ENCODE measurements around the gene C18orf54.
"Not testable (repeated sequence)": the region's sequence is repeated elsewhere in the genome, so short reads cannot be mapped to it uniquely, and the experiment has no call there.

The C18orf54 gene

DNA sequence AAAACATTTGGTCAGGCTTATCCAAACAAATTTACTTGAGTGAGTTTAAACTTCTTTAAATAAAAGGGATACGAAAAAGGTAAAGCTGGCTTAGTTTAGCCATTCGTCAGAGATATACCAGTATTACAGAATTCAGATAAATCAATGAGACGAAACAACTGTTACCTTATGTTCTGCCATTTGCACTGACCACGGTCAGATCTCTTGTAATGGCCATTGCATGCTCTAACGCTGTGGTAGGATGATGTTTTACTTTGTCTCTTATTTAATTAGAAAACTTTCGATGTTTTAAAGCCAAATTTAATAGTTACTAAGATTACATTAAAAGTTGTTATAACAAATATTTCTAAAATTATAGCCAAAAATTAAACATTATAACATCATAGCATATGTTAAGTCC is 1.5 kb downstream of the C18orf54 start:
- ATAC-seq (ENCODE audit: low read depth) (no peak), DNase-seq (ENCODE audit: low spot score in 2 of 2) (no peak)
- Mint-ChIP-seq H3K36me3 (no peaks in the 10 kb centered on the region), H3K4me1 (peaks cover 8% of the 10 kb centered on the region), H3K4me3 (peak overlapping the region; percentile 99), H3K9me3 (no peaks in the 10 kb centered on the region), H3K27ac (no peak overlapping the region), H3K27me3 (no peaks in the 10 kb centered on the region)

DNA sequence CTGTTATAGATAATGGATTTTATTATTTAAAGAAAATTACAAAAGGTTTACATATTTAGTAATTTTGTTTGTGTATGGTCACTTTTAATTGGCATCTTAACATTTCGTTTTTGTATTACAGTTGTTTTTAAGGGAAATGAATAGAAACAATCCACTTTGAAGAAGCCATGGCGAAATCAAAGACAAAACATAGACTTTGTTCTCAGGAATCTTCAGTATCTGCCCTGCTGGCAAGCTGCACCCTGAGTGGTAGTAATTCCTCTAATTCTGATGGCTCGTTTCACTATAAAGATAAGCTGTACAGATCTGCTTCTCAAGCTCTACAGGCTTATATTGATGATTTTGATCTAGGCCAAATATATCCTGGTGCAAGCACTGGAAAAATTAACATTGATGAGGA is 2.7 kb downstream of the C18orf54 start:
- no peak overlapping the region for H3K27ac Mint-ChIP-seq
- H3K9me3 Mint-ChIP-seq: no peaks in the 10 kb centered on the region
- no peak for DNase-seq (ENCODE audit: low spot score in 2 of 2)
- no peak for ATAC-seq (ENCODE audit: low read depth)
- H3K4me3 Mint-ChIP-seq: no peak overlapping the region
- no peaks in the 10 kb centered on the region for H3K36me3 Mint-ChIP-seq
- no peaks in the 10 kb centered on the region for H3K27me3 Mint-ChIP-seq
- H3K4me1 Mint-ChIP-seq: peaks cover 8% of the 10 kb centered on the region

DNA sequence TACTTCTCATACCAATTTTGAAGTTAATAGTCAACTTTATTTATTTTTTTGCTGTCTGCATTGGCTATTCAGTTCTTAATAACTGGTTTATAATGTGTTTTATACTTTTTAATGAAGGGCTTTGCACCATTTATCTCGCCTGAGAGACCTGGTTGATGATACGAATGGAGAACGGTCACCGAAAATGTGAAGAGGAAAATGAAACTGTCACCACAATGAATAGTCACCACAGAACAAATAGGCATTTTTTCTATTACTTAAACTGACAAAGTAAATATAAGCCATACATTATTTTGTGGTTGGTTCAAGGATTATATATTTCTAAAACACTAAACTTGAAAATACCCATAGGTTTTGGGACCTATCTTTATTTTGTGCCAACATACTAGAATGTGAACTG is 20.4 kb downstream of the C18orf54 start:
- H3K36me3 Mint-ChIP-seq: no peaks in the 10 kb centered on the region

DNA sequence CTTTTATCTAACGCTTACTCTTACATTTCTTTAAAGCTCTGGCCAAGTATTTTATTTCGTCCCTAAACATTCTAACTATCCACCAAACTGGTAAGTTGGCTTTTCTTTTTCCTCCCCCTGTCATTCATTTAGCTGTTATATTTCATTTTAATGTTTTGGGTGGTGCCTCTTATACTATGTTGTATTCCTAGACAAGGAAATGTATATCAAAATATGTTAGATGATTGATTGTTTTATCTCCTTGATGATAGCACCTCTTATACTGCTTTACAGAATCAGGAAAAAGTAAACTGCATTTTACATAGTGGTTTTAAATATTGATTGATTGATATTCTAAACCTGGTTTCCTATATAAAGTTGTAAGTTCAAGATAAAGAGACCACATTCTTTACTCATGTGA is 23.9 kb downstream of the C18orf54 start:
- H3K4me1 Mint-ChIP-seq: no peaks in the 10 kb centered on the region
- no peaks in the 10 kb centered on the region for H3K27me3 Mint-ChIP-seq
- H3K9me3 Mint-ChIP-seq: no peaks in the 10 kb centered on the region
- DNase-seq (ENCODE audit: low spot score in 2 of 2) (no peak), ATAC-seq (ENCODE audit: low read depth) (no peak)
- H3K27ac Mint-ChIP-seq: no peak overlapping the region
- H3K4me3 Mint-ChIP-seq: no peak overlapping the region
- H3K36me3 Mint-ChIP-seq: no peaks in the 10 kb centered on the region

More for the DNA sequence above, 20.4 kb downstream of the C18orf54 start:
- no peaks in the 10 kb centered on the region for H3K4me1 Mint-ChIP-seq
- no peaks in the 10 kb centered on the region for H3K9me3 Mint-ChIP-seq
- ATAC-seq (ENCODE audit: low read depth) (no peak), DNase-seq (ENCODE audit: low spot score in 2 of 2) (no peak)
- no peak overlapping the region for H3K27ac Mint-ChIP-seq
- no peaks in the 10 kb centered on the region for H3K27me3 Mint-ChIP-seq
- H3K4me3 Mint-ChIP-seq: no peak overlapping the region

DNA sequence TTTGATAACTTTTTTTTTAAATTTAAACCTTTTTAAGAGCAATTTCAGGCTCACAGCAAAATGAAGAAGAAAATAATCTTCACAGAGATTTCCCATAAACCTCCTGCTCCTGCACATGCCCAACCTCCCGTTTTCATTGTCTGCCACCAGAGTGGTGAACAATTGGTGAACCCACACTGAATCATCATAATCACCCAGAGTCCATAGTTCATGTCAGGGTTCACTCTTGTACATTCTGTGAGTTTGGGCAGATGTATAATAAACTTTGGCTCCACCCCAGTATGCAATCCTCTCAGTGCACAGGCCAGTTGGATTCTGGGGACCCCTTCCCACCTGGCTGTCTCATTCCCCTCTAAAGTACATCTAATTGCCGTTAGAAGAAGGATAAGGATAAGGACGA is 24.4 kb downstream of the C18orf54 start:
- DNase-seq (ENCODE audit: low spot score in 2 of 2) (no peak), ATAC-seq (ENCODE audit: low read depth) (no peak)
- Mint-ChIP-seq H3K4me1 (no peaks in the 10 kb centered on the region), H3K9me3 (no peaks in the 10 kb centered on the region), H3K27ac (no peak overlapping the region), H3K36me3 (no peaks in the 10 kb centered on the region), H3K4me3 (no peak overlapping the region), H3K27me3 (no peaks in the 10 kb centered on the region)

DNA sequence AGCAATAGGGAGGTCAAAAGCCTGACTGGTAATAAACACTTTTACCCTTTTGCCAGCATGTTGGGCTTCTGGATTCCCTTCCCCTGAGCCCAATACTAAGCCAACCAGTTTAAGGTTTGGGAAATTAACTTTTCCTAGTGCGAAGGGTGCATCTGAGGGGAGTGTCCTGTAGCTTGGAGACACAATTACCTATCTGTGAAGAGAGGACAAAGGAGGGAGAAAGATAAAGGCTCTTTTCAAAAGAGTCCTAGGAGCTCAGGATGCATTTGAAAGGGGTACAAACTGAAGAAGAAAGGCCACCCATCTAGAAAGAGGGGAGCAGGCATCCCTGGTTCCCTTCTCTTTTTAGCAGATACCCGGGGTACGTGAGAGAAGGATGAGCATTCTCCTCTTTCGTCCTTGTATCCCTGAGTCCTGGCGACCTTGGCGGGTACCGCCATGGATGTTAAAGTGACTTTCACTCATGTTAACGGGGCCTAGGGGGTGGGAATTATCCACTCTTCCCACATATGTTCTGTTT is 25.1 kb downstream of the C18orf54 start:
- Mint-ChIP-seq H3K4me3 (no peak overlapping the region), H3K27ac (no peak overlapping the region), H3K27me3 (no peaks in the 10 kb centered on the region), H3K9me3 (no peaks in the 10 kb centered on the region), H3K36me3 (no peaks in the 10 kb centered on the region), H3K4me1 (no peaks in the 10 kb centered on the region)
- ATAC-seq (ENCODE audit: low read depth) (no peak), DNase-seq (ENCODE audit: low spot score in 2 of 2) (no peak)

DNA sequence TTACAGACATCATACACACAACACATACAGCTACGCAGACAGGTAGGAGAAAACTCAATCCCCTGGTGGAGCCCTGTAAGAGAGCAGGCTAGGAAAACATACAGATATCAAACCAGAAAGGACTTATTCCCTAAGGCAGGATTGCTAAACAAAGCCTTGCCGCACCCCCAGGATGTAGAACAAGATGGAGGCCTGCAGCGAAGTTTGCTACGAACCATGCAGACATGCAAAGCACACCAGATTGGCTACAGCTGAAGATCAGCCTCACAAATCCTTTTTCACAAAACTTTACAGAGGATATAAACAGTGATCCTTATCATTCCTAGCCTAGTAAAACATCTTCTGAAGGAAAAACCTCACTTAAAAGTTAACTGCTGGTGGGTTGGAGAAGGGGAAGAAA is 28.3 kb downstream of the C18orf54 start:
- peaks cover 3% of the 10 kb centered on the region for H3K4me1 Mint-ChIP-seq
- H3K27ac Mint-ChIP-seq: no peak overlapping the region
- H3K27me3 Mint-ChIP-seq: peaks cover 5% of the 10 kb centered on the region
- H3K36me3 Mint-ChIP-seq: no peaks in the 10 kb centered on the region
- H3K4me3 Mint-ChIP-seq: no peak overlapping the region
- ATAC-seq (ENCODE audit: low read depth) (no peak), DNase-seq (ENCODE audit: low spot score in 2 of 2) (no peak)
- no peaks in the 10 kb centered on the region for H3K9me3 Mint-ChIP-seq

DNA sequence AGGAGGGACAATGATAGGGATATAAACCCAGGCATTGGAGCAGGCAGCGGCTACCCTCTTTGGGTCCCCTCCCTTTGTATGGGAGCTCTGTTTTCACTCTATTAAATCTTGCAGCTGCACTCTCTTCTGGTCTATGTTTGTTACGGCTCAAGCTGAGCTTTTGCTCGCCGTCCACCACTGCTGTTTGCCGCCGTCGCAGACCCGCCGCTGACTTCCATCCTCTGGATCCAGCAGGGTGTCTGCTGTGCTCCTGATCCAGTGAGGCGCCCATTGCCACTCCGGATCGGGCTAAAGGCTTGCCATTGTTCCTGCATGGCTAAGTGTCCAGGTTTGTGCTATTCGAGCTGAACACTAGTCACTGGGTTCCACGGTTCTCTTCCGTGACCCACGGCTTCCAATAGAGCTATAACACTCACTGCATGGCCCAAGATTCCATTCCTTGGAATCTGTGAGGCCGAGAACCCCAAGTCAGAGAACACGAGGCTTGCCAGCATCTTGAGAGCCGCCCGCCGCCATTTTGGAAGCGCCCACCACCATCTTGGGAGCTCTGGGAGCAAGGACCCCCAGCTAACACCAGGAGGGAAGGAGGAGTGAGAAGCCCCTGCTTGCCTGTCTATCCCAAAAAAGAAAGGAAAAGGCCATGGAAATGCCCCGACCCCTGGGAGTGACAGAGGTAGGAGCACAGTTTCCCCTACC is 29.2 kb downstream of the C18orf54 start:
- not testable (repeated sequence) for H3K9me3 Mint-ChIP-seq; H3K4me1 Mint-ChIP-seq; ATAC-seq (ENCODE audit: low read depth); H3K27me3 Mint-ChIP-seq; H3K36me3 Mint-ChIP-seq; H3K4me3 Mint-ChIP-seq; H3K27ac Mint-ChIP-seq; DNase-seq (ENCODE audit: low spot score in 2 of 2)

DNA sequence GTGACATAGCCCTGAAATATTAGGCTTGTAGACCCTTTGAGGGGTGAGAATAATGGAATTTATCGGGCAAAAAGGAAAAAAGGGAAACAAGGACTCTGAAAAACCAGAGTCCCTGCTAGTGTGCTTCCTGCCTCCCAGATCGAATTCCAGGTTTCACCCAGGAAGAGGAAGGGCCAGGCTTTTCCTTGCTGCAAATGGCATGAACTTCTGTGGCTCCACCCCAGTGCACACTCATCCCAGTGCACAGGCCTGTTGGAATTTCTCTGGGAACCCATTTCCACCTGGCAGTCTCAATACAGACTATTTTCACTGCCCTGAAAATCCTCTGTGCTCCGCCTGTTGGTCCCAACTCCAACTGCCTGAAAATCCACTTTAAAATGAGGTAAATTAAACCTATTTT is 29.9 kb downstream of the C18orf54 start:
- Mint-ChIP-seq H3K36me3 (no peaks in the 10 kb centered on the region), H3K27ac (no peak overlapping the region), H3K4me3 (no peak overlapping the region), H3K27me3 (peaks cover 6% of the 10 kb centered on the region), H3K9me3 (no peaks in the 10 kb centered on the region), H3K4me1 (peaks cover 3% of the 10 kb centered on the region)
- no peak for ATAC-seq (ENCODE audit: low read depth)
- DNase-seq (ENCODE audit: low spot score in 2 of 2): no peak

DNA sequence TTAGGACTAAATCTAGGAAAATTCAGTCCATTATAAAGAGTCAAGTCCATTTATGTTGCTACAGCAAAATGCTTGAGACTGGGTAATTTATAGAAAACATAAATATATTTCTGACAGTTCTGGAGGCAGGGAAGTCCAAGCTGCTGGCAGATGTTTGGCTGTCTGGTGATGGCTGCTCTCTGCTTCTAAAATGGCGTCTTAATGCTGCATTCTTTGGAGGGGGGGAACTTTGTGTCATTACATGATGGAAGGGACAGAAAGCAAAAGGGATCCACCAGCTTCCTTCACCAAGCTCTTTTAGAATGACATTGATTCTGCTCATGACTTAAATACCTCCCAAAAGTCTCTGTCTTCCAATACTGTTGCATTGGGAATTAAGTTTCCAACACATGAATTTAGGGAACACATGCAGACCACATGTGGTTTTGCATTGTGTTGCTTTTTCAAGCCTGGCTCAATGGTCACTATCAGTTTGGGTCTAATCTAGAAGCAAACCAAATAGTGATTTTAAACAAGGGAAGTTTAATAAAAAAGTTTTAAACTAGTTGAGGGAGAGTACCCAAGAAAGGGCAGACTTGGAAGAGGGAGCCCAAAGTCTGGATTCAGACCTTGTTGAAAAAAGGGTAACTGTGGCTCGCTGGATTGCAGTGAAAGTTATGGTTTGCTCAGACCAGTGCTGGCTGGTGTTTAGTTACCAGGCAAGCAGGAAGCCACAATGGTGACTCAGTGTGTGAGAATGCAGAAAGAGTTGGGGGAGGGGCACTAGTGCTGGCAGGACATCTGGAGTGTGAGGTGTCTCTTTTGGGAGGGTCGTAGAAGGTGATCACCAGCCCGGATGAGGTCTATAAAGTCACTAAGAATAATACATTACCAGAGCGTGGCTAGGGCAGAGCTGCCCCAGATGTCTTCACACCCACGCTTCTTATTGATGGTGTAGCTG is 30.8 kb downstream of the C18orf54 start:
- DNase-seq (ENCODE audit: low spot score in 2 of 2): no peak
- peaks cover 3% of the 10 kb centered on the region for H3K4me1 Mint-ChIP-seq
- H3K36me3 Mint-ChIP-seq: no peaks in the 10 kb centered on the region
- H3K4me3 Mint-ChIP-seq: no peak overlapping the region
- H3K27me3 Mint-ChIP-seq: peaks cover 6% of the 10 kb centered on the region
- no peak for ATAC-seq (ENCODE audit: low read depth)
- H3K9me3 Mint-ChIP-seq: no peaks in the 10 kb centered on the region
- H3K27ac Mint-ChIP-seq: no peak overlapping the region

DNA sequence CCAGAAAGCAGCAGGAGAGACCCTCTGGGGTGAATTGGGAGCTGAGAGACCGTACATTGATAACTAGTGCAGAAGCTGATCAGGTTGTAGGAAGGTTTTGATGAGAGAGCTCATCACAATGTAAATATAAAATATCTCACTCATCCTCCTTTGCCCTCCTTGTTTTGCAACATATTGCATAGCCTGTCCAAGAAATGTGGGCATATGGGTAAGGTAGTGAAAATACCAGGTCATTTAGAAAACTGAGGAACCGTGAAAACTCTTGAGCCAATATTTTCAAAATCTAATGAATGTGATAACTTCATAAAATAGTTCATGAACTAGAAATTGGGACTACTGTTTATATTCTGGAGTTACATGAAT is 31.4 kb downstream of the C18orf54 start:
- no peak for DNase-seq (ENCODE audit: low spot score in 2 of 2)
- Mint-ChIP-seq H3K27ac (no peak overlapping the region), H3K27me3 (peaks cover 6% of the 10 kb centered on the region), H3K9me3 (no peaks in the 10 kb centered on the region), H3K36me3 (no peaks in the 10 kb centered on the region), H3K4me1 (peaks cover 3% of the 10 kb centered on the region), H3K4me3 (no peak overlapping the region)
- ATAC-seq (ENCODE audit: low read depth): no peak

DNA sequence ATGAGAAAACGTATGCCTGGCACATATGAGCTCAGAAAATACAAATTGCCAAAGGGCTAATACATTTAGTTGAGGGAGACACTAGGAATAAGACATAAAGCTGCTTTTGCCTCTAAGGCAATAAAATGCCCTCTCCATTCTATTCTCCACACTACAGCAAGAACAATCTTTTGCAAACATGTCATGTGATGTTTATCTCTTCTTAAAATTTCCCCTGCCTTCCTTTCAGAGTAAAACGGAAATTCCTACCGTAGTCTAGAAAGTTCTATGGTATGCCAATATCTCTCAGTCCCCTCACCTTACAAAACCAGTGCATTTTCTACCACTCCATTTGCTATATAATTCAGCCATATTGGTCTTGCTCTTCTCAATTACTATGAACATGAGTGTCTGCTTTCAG is 33.1 kb downstream of the C18orf54 start:
- H3K4me3 Mint-ChIP-seq: no peak overlapping the region
- H3K27ac Mint-ChIP-seq: no peak overlapping the region
- DNase-seq (ENCODE audit: low spot score in 2 of 2) (no peak), ATAC-seq (ENCODE audit: low read depth) (no peak)
- H3K9me3 Mint-ChIP-seq: no peaks in the 10 kb centered on the region
- peaks cover 3% of the 10 kb centered on the region for H3K4me1 Mint-ChIP-seq
- H3K36me3 Mint-ChIP-seq: no peaks in the 10 kb centered on the region
- peaks cover 8% of the 10 kb centered on the region for H3K27me3 Mint-ChIP-seq

DNA sequence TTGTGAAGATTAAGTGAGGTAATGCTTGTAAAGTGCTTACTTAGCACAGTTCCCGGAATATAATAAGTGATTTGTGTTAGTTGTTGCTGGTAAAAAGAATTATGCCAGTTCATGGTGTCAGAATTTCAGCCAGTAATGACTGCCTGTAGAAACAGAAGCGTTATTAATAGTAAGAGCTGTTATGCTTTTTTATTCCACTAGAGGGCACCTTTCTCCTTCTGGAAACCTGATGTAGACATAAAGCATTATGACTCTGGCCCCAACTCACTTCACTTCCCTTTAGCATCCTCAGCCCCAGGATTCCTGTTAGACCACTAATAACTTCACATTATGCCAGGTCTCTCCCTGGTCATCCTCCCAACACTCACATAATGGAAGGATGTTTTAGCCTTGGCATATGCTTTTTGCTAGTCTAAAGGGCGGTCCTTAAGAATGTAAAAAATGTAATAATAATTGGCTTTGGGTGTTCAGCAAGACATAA is 34.9 kb downstream of the C18orf54 start:
- H3K4me1 Mint-ChIP-seq: peaks cover 3% of the 10 kb centered on the region
- no peak overlapping the region for H3K27ac Mint-ChIP-seq
- ATAC-seq (ENCODE audit: low read depth) (peak; percentile 83), DNase-seq (ENCODE audit: low spot score in 2 of 2) (peak in 1 of 2 donors; percentile 58)
- H3K36me3 Mint-ChIP-seq: no peaks in the 10 kb centered on the region
- no peak overlapping the region for H3K4me3 Mint-ChIP-seq
- H3K27me3 Mint-ChIP-seq: peaks cover 8% of the 10 kb centered on the region
- H3K9me3 Mint-ChIP-seq: no peaks in the 10 kb centered on the region

DNA sequence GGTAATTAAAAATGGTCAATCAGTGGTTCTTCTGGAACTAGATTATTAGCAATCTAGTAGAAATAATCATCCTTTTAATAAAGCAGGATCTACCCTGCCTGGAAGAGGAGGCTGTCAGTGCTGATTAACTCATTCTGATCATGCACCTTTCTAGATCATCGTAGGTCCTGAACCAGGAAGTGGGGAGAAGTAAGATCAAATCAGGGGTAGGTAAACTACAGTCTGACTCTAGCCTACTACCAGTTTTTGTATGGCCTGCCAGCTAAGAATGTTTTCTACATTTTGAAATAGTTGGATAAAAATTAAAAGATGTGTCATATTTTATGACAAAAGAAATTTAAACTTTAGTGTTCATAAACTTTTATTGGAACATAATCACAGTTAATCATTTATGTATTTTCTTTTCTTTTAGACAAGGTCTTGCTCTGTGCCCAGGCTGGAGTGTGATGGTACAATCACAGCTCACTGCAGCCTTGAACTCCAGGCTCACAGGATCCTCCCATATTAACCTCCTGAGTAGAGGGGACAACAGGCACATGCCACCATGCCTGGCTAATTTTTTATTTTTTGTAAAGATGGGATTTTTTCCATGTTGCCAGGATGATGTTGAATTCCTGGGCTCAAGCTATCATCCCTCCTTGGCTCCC is 36.1 kb downstream of the C18orf54 start:
- ATAC-seq (ENCODE audit: low read depth) (no peak), DNase-seq (ENCODE audit: low spot score in 2 of 2) (no peak)
- no peak overlapping the region for H3K27ac Mint-ChIP-seq
- no peaks in the 10 kb centered on the region for H3K36me3 Mint-ChIP-seq
- H3K4me1 Mint-ChIP-seq: peaks cover 1% of the 10 kb centered on the region
- H3K27me3 Mint-ChIP-seq: peaks cover 8% of the 10 kb centered on the region
- no peaks in the 10 kb centered on the region for H3K9me3 Mint-ChIP-seq
- no peak overlapping the region for H3K4me3 Mint-ChIP-seq
